Left cardiac atrium (tissue), 4 donors: ENCODE results near the gene TOM1L2. TPM values are rescaled to one million over a fixed set of nuclear protein-coding genes. Genes with fewer than 3 reads are reported as not detected.

Source experiments
- ATAC-seq, 2 donors: fragments of 200-7000 bp; cut with Tn5 transposase; one replicate each; pipeline ENCODE4 v1.9.1; 2020; ENCODE audit warnings: mild to moderate bottlenecking in 2 of 2, moderate library complexity in 2 of 2
- DNase-seq: peaks from one replicate; pipeline ENCODE4 v3.0.0-alpha.2; 2020
- intact Hi-C, 2 donors: fragments of 100-400 bp; cut with DNase I; formaldehyde crosslinking; loops; one replicate each; pipeline versions ENCODE4 v1.14.1 to v1.15.1; 2022 to 2023
- total RNA-seq, 2 donors: library from RNA; stranded (reverse); fragmentation: NEBNext Ultra II Directional; extraction: Animal tissue kit (Norgen Biotek cat#: 25700); gene quantifications; one replicate each; pipeline ENCODE4 v1.2.1, GENCODE V29; 2021
- donor health status: DM: no; HTN: yes; CAD: no.
- donor health status: DM: no; HTN: yes; CAD: no; lungs with severe emphysema.
- donor health status: DM: yes; HTN: yes; CAD: no.
- donor health status: Dilated cardiomyopathy.

Gene TOM1L2
- total RNA-seq, 2 donors from 2014 or later, result 179 to 183 TPM

DNA sequence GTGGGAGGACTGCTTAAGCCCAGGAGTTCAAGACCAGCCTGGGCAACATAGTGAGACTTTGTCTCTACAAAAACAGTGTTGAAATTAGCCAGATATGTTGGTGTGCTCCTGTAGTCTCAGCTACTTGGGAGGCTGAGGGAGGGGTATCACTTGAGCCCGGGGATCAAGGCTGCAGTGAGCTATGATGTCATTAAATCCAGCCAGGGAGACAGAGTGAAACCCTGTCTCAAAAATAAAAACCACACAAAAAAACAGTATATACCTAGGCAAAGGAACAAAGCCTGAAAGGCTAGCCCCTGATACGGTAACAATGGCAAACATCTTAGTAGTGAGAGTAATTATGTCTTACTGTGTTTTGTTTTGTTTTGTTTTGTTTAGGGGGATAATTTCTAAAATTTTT lies 38.0 kb downstream of the TOM1L2 start:
- ATAC-seq, result no peak
- no peak for DNase-seq
- intact Hi-C loops, result no loop called here

DNA sequence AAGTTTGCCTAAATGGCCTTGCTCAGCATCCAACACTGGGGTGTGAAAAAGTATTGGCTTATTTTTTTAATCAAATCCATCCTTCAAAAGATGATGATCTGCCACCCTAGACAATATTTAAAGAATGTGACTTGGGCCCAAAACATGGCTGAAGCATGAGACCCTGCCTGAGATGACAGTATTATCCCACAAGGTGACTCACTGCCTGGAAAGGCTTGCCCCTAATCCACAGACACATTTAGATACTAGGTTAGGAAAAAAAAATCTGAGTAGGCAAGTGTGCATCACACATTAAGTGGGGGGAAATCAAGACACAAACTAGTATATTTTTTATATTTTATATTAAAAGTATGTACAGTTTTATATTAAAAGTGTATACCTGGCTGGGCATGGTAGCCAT lies 38.4 kb downstream of the TOM1L2 start:
- no peak for DNase-seq
- no peak for ATAC-seq
- intact Hi-C loops, result no loop called here

DNA sequence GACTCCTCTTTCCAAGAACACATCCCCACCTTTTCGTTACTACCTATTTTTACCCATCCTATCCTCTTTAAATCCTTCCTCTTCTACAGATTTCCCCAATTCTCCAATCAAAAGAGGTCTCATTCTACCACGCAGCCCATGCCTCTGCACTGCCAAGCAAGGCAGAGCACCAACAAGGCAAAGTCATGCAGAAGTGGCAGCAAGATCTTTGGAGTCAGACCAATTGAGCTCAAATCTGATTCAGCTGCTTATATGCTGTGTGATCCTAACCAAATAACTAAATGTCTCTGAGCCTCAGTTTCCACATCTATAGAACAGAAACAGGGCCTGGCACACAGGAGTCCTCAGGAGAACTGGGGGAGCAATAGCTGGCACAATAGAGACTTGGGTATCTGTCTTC lies 41.0 kb downstream of the TOM1L2 start:
- intact Hi-C loops, result no loop called here
- ATAC-seq, result no peak
- DNase-seq, result no peak

DNA sequence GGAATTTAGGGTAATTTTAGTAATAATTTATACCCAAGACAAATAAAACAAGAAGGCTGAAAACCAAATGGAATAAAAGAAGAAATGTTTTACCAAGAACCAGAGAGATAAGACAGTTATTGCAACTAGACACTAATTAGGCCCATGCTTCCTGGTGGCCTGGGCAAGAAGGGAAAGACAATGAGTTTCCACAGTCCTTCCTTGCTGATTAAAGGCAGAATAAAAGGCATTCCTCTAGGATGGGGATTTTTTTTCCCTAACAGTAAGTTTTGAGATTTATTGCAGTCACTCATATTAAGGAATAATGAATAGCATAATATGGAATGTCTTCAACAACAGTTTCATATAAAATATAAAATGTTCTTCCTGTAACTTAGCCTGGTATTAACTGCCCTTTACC lies 41.5 kb downstream of the TOM1L2 start:
- DNase-seq (no peak), ATAC-seq (no peak)
- intact Hi-C loops, result no loop called here

DNA sequence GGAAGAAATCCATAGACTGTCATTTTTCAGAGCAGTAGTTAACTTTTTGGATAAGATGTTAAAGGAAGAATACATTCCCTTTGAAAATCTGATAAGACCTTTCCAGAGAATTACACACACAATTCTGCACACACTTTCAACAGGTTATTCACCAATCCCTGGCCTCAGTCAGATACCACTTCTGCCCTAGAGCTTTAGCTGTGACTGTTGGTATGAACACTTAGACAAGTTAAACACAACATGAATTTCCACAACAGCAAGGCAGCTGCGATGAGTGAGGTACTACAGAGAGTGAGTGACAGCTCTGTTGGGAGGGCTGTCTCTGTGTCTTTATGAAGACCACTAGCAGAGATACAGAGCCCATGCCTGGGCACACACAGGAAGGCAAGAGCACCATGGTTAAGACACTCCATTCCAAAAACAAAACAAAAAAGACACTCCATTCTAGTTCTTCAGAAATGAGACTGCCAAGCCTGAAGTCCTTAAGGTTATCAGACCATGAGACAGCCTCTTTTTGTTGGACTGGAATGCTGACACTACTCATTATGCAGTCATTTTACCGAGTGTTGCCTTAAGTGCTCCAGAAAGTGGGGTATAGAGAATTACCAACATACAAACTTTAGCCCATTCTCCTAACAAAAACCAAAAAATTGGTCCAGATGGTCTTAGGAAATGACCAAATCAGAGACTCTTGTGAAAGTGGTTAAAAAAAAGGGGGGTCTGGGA lies 42.4 kb downstream of the TOM1L2 start:
- DNase-seq (no peak), ATAC-seq (peak in 1 of 2 donors; percentile 32)
- intact Hi-C loops, result loop anchor here in 1 of 2 donors (10.0 kb wide), 1 partner anchor 105 kb away; the partner anchor contains the start of genes ATPAF2 and GID4

DNA sequence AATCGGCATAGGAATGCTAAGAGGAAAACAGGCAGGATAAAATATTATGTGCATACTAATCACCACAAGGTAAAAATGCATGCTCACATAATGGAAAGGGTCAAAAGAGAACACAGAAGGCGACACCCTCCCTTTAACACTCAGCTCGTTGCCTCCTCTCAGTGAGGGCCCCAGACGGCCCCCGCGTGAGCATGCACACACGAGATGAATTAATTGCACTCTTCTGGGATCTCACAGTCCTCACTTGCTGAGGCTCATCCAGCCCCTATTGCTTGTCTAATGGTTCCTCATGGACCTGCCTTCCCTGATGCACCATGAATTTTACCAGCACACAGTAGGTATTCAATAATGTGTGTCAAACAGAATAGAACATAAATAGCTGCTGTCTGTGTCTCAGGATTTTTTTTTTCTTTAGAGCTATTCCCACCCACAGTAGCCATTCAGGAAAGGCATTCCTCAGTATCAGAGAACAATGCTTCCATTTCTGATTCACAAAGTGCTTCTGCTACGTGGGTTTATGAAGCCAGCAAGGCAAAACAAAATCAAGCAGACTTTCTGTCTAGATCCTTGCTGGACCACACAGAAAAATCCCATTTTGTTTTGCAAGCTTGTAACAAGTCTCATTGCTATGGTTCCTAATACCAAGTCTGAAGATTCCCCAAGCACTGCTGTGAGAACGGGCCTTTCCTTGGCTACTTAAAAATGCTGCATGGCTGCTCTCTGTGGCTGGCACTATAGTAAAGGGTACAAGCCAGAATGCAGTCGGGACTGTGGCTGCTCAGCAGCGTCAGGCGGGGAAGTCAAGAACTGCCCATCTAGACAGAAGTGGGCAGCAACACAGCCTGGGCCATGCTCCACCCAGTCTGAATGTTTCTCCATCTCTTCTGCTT lies 43.6 kb downstream of the TOM1L2 start:
- intact Hi-C loops, result loop anchor here in 1 of 2 donors (10.0 kb wide), 1 partner anchor 106 kb away; the partner anchor contains the start of genes ATPAF2 and GID4
- no peak for DNase-seq
- peak; percentile 59 for ATAC-seq

DNA sequence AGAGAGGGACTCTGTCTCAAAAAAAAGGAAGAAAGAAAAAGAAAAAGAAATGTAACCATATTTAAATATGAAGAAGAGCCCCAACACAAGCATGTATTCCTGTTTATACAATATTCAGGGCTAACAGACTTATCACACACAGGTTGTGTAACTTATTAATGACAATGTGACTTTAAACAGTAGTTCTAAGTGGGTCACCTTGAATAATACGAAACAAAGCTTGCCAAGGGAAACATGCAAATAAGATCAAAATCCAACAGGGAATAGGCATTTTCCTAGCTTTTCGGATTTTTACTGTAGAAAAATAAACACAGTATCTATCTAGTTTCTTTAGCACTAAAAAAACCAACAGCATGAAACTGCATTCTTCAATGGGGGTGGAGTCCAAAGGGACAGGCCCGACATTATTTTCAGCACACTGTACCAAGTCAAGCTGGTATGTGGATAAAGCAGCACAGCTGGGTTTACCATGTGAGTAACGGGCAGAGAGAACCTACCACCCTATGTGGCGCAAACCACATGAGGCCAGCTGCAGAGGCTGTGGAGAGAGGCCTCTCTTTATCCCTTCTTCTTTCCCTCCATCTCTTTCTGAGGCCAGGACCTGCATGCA lies 45.3 kb downstream of the TOM1L2 start:
- intact Hi-C loops, result loop anchor here in 1 of 2 donors (10.0 kb wide), 1 partner anchor 108 kb away; the partner anchor contains the start of genes ATPAF2 and GID4
- DNase-seq, result no peak
- peak in 1 of 2 donors; percentile 36 for ATAC-seq

DNA sequence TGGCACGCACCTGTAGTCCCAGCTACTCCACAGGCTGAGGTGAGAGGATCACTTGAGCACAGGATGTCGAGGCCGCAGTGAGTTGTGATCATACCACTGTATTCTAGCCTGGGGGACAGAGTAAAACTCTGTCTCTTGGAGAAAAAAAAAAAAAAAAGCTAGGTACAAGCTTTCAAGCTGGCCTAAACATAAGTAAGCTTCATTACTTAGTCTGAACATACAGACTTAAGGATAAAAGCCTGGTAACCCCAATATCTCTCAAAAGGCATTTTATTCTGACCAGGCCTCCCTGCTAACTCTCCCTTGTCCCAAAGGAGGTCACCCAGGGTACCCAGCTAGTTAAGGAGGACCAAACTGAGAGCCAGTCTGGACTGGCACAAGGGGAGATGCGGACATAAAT lies 46.2 kb downstream of the TOM1L2 start:
- intact Hi-C loops, result loop anchor here in 1 of 2 donors (10.0 kb wide), 1 partner anchor 109 kb away; the partner anchor contains the start of genes ATPAF2 and GID4
- ATAC-seq (no peak), DNase-seq (no peak)

DNA sequence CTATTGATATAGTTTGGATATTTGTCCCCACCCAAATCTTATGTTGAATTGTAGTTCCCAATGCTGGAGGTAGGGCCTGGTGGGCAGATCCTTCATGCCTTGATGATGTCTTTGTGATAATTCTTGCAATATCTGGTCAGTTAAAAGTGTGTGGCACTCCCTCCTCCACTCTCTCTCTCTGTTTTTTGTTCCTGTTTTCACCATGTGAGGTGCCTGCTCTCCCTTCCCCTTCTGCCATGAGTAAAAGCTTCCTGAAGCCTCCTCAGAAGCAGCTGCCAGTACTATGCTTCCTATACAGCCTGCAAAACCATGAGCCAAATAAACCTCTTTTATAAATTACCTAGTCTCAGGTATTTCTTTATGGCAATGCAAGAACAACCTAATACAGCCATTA lies 47.3 kb downstream of the TOM1L2 start:
- DNase-seq (no peak), ATAC-seq (no peak)
- intact Hi-C loops, result loop anchor here (5.0 to 10.0 kb wide), 2 partner anchors 110 to 243 kb away; partner anchors contain the start of genes ATPAF2 (in 1 of the 2), GID4 (in 1 of the 2) and RAI1 (in 1 of the 2)

DNA sequence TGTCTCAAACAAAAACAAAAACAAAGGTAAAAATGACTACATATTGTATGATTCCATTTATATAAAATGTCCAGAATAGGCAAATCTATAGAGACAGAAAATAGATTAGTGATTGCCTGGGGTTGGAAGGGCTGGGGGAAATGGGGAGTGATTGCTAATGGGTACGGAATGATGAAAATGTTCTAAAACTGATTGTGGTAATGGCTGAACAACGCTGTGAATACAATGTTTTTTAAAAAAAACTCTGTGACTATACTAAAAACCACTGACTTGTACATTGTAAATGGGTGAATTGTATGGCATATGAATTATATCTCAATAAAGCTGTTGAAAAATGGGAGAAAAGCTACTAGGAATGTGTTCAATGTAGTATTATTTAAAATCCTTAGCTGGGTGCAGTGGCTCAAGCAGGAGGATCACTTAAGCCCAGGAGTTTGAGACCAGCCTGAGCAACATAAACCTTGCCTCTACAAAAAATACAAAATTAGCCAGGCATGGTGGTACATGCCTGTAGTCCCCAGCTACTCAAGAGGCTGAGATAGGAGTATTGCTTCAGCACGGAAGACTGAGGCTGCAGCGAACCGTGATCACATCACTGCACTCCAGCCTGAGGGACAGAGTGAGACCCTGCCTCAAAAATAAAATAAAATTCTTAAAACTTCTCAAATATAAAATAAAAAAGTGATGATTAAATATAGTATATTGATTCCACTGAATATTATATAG lies 47.9 kb downstream of the TOM1L2 start:
- no peak for DNase-seq
- intact Hi-C loops, result loop anchor here (5.0 to 10.0 kb wide), 2 partner anchors 111 to 242 kb away; partner anchors contain the start of genes ATPAF2 (in 1 of the 2), GID4 (in 1 of the 2) and RAI1 (in 1 of the 2)
- no peak for ATAC-seq

DNA sequence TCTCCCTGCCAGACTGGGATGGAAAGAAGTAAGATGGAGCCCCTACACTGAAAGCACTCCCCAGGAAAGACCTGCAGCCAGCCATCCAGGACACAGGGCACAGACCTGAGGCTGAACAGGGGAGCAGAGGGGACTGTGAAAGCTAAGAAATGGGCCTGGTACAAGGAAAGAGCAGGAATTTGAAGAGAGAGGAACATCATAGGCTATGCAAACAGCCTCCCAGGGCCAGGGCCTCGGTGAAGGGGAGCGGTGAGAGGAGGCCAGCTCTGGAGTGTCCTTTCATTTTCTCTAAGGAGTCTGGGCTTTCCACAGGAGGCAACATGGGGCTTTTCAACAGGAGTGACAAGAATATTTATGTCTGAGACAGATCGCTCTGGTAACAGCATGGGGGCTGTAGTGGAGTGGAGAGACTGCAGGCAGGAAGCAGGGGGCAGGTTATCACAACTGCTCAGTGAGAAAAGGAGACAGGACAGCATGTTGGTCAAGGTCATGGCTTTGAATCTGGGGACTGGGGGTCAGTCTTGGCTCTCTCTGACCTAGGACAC lies 50.1 kb downstream of the TOM1L2 start:
- ATAC-seq, result peak in 1 of 2 donors; percentile 4
- DNase-seq, result no peak

DNA sequence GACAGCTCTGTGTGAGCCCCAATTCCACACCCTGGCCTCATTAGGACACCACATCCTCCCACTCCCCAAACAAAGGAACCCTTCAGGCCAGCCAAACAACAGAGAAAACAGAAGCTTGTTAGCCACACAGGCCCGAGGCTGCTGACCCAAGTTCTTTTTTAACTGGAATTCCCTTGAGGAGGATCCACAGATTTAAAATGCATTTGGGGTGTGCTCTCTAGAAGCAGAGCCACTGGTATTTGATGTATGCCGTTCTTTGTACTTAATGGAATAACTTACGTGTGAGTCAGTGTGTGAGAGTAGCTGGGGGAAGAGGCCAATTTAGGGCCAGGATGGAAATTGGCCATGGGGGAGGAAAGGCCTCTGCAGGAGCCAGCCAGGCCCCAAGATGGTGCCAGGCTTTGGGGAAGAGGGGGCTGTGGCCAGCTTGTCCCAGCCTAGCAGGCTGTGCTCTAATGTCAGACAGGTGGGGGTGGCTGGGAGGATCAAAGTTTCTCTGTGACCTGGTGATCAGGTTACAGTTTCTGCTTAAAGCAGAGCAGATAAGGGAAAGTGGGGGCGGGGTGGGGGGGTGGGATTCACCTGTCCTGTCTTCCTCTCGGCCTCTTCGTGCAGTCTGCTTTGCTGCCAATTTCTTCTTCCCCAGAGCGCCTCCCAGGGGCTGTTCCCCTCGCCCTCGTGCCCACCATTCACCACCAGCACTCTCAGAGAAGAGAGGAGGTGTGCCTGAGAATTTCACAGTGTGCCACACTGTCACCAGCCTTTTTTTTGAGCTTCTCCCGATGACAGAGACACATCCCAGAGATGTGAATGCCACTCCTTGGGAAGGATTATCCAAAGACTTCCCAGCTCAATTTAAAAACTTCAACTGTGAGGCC lies 50.8 kb downstream of the TOM1L2 start:
- intact Hi-C loops, result loop anchor here (5.0 to 10.0 kb wide), 2 partner anchors 113 to 239 kb away; partner anchors contain the start of genes ATPAF2 (in 1 of the 2), GID4 (in 1 of the 2) and RAI1 (in 1 of the 2)
- DNase-seq (no peak), ATAC-seq (peak; percentile 58 to 86)

More for the DNA sequence above, 50.1 kb downstream of the TOM1L2 start:
- intact Hi-C loops, result loop anchor here (5.0 to 10.0 kb wide), 2 partner anchors 113 to 240 kb away; partner anchors contain the start of genes ATPAF2 (in 1 of the 2), GID4 (in 1 of the 2) and RAI1 (in 1 of the 2)

DNA sequence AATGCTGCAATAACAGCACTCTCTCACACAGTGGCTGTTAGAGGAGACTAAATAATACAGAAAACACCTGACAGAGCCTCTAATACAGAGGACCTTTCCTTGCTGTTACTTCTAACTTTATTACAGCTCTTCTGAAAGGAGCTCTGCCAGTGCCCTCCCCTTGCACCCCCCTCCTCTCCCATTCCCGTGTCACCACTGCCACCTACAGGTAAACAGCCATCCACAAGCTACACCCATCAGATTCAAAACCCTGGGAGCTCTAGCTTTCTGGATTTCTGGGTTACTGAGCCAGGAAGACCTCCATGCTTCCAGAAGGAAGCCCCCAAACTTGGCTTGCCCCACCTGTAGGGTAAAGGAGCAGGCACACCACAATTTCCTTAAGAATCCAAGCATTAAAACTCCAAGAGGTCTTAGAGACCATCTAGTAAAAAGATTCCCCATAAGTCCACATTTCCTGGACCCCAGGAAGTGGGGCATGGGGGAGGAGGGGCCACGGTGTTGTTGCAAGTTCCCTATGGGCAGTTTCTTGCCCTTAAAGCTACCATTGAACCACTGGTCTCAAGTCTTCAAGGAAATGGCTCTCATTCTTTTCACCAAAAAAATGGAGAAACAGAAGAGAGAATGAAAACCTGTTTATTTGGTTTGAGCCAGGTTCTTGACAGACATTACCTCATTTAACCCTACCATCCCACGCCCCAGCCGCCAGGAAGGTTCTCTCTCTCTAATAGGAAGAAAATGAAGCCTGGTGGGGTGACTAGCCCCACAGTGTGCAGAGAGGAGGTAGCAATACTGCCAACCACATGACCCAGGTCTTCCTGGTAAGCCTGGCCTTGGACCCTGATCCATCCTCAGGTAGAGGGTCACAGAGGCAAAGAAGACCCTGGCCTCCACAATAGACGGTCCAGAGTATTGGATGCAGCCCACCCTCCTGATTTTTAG lies 52.8 kb downstream of the TOM1L2 start:
- intact Hi-C loops, result loop anchor here (5.0 to 10.0 kb wide), 4 partner anchors 55 to 237 kb away; partner anchors contain the start of genes ATPAF2 (in 1 of the 2), GID4 (in 1 of the 2) and RAI1 (in 1 of the 2)
- ATAC-seq (peak; percentile 75 to 77), DNase-seq (peak; percentile 77)

DNA sequence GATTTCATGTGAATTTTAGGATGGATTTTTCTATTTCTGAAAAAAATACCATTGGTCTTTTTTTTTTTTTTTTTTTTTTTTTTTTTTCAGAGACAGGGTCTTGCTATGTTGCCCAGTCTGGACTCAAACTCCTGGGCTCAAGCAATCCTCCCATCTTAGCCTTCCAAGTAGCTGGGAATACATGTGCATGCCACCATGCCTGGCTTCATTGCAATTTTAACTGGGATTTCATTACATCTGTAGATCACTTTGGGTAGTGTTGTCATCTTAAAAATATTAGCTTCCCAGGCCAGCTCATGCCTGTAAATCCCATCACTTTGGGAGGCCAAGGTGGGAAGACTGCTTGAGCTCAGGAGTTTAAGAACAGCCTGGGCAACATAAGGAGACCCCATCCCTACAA lies 54.8 kb downstream of the TOM1L2 start:
- no peak for DNase-seq
- no peak for ATAC-seq
- intact Hi-C loops, result loop anchor here in 1 of 2 donors (5.0 to 10.0 kb wide), 2 partner anchors 53 to 105 kb away; no protein-coding TSS in a partner anchor

DNA sequence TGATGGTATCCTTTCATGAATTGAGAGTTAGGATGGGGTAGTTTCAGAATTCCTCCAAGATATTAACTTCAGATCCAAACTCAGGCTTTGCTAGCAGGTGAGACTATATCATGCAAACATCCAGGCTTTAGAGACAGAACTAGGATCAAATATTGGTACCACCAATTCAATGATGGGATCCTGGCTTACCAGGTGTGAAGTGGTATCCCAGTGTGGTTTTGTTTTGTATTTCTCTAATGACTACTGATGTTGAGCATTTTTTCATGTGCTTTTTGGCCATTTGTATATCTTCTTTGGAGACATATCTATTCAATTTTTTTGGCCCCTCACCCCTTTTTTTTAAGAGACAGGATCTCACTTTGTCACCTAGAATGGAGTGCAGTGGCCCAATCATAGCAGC lies 57.0 kb downstream of the TOM1L2 start:
- ATAC-seq (no peak), DNase-seq (no peak)
- intact Hi-C loops, result loop anchor here in 1 of 2 donors (5.0 to 10.0 kb wide), 2 partner anchors 50 to 103 kb away; no protein-coding TSS in a partner anchor
